Upper lobe of right lung (tissue), 1 donor: ENCODE data around the gene SSR1. TPM values are rescaled to one million over a fixed set of nuclear protein-coding genes. Genes with fewer than 3 reads are reported as not detected.

ENCODE experiments used
- ATAC-seq: fragments of 200-7000 bp; cut with Tn5 transposase; one replicate; pipeline ENCODE4 v1.9.1; 2020; ENCODE audit warnings: mild to moderate bottlenecking, moderate library complexity
- DNase-seq: peaks from one replicate; pipeline ENCODE4 v3.0.0-alpha.2; 2020
- H3K27ac ChIP-seq: fragments of 200-600 bp; one replicate; pipeline ENCODE4 v1.8.0; 2022
- H3K27me3 ChIP-seq: fragments of 200-600 bp; one replicate; pipeline ENCODE4 v1.8.0; 2022; ENCODE audit warnings: mild to moderate bottlenecking
- H3K36me3 ChIP-seq: fragments of 200-600 bp; one replicate; pipeline ENCODE4 v1.8.0; 2022
- H3K4me1 ChIP-seq: fragments of 200-600 bp; one replicate; pipeline ENCODE4 v1.8.0; 2022
- H3K4me3 ChIP-seq: fragments of 200-600 bp; one replicate; pipeline ENCODE4 v1.8.0; 2022; ENCODE audit warnings: mild to moderate bottlenecking
- H3K9me3 ChIP-seq: fragments of 200-600 bp; one replicate; pipeline ENCODE4 v1.8.0; 2022
- intact Hi-C: fragments of 100-400 bp; cut with DNase I; formaldehyde crosslinking; loops from one replicate; pipeline ENCODE4 v1.11.0; 2022
- total RNA-seq: library from RNA; stranded (reverse); fragmentation: NEBNext Ultra II Directional; extraction: Animal tissue kit (Norgen Biotek cat#: 25700); gene quantifications from one replicate; pipeline ENCODE4 v1.2.1, GENCODE V29; 2021
- TF ChIP-seq, protein P1 (sequence below): fragments of 200-600 bp; IDR thresholded peaks from one replicate; pipeline ENCODE4 v1.8.0; 2022; ENCODE audit warnings: antibody characterized with exemption
- donor health status: DM: no; HTN: yes; CAD: no; lungs with severe emphysema.

Gene SSR1
- total RNA-seq, 1 donor from 2014 or later, result 128 TPM

DNA sequence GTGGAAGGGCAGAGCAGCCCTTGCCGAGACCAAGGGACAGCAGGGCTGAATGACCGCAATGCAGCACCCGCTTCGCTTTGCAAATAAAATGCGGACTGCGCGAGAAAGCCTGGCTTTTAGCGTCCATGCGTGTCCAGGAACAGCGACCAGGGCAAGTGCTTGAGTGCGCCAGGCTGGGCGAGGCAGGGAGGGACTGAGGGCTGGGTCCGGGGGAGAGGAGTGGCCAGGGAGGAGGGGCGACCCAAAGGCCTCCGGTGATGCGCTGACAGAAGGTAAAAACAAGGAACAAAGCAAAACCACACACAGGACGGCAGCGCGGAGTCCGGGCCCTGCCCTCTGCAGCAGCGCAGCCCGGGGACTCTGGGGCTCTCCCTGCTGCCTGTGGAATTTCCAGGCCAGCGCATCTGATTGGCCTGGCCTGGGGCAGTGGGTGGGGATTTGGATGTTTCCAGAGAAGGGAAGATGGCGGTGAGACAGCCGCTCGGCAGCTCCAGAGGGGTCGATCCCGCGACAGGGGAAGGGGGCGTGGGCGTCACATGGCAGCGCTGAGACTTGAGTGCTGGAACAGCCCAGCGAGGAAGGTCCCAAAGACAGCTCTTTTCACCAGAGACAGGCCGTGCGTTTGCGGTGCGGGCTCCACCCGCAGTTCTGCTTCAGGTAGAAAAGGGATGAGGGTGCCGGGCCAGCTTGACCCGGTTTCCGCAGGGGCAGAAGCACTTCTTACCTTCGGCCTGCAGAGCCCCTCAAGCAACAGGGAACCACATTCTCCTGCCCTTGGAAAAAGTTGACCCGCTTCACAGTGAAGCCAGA is 51.8 kb downstream of the SSR1 start:
- no peaks in the 10 kb centered on the region for H3K9me3 ChIP-seq
- ATAC-seq, result peak; percentile 97
- no peaks in the 10 kb centered on the region for H3K36me3 ChIP-seq
- DNase-seq, result peak; percentile 92
- TF ChIP-seq, protein P1, sequence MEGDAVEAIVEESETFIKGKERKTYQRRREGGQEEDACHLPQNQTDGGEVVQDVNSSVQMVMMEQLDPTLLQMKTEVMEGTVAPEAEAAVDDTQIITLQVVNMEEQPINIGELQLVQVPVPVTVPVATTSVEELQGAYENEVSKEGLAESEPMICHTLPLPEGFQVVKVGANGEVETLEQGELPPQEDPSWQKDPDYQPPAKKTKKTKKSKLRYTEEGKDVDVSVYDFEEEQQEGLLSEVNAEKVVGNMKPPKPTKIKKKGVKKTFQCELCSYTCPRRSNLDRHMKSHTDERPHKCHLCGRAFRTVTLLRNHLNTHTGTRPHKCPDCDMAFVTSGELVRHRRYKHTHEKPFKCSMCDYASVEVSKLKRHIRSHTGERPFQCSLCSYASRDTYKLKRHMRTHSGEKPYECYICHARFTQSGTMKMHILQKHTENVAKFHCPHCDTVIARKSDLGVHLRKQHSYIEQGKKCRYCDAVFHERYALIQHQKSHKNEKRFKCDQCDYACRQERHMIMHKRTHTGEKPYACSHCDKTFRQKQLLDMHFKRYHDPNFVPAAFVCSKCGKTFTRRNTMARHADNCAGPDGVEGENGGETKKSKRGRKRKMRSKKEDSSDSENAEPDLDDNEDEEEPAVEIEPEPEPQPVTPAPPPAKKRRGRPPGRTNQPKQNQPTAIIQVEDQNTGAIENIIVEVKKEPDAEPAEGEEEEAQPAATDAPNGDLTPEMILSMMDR, result no peak
- peaks cover 7% of the 10 kb centered on the region for H3K4me1 ChIP-seq
- intact Hi-C loops, result no loop called here
- H3K4me3 ChIP-seq, result peak overlapping the region; percentile 69
- H3K27me3 ChIP-seq, result no peaks in the 10 kb centered on the region
- H3K27ac ChIP-seq, result peak overlapping the region; percentile 78

DNA sequence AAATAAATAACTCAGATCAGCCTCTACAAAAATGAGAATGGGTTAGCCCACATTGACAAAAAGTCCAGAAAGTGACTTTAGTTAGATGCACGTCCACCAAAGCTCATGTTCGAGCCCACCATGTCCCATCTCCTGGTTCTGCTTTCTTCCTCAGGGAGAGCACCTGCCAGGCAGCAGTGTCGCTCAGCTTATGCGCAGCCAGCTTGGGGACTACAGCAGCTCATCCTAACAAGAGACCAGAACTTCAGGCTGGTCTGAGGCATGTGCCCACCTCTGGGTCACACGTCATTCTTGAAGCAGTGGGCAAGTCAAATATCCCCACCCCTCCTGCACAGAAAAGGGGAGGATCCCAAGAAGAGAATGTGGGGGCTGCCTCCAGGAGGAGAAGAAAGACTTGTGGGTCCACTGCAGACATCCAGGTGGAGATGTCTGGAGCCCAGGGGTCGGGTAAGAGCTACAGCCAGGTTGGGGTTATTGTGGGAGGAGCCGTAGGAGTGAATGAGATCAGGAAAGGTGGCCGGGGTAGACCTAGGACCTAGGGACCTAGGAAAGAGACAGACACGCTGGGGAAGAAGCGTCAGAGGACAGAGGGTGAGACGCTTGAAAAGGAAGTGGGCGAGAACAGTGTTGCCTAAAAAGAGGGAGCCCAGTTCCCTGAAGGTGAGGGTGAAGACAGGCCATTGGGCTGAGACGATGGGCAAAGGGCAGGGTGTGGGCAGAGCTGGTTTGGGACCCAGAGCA is 52.5 kb downstream of the SSR1 start:
- intact Hi-C loops, result no loop called here
- TF ChIP-seq, protein P1, result no peak
- Histone ChIP-seq H3K36me3 (no peaks in the 10 kb centered on the region), H3K9me3 (no peaks in the 10 kb centered on the region), H3K4me3 (peak overlapping the region; percentile 69), H3K27ac (peak overlapping the region; percentile 78), H3K4me1 (peaks cover 7% of the 10 kb centered on the region), H3K27me3 (no peaks in the 10 kb centered on the region)
- no peak for DNase-seq
- ATAC-seq, result peak; percentile 29

DNA sequence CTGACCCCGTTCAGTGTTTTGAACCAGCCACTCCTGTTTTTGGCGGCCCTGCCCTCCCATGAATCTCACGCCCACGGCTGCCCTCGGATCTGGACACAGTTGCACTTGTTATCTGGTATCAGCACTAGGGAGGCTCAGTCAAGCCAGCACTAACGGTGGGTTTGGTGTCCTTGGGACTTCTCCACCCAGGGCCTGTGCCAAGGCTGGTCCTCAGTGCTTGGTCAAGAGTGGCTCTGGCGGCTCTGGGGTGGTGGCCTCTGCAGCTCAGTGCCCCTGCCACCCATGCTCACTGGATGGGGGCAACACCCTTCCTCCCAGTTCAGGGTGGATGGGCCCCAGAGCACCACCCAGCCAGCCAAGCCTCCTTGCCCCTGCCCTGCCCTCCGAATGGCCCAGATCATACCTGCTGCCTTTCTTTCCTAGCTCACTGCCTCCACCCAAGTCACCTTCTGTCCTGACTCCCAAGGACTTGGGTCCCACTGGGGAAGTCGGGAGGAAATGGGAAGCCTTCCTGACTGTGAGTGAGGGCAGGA is 54.7 kb downstream of the SSR1 start:
- TF ChIP-seq, protein P1, result no peak
- ATAC-seq, result no peak
- Histone ChIP-seq H3K4me1 (peaks cover 12% of the 10 kb centered on the region), H3K27me3 (no peaks in the 10 kb centered on the region), H3K36me3 (no peaks in the 10 kb centered on the region), H3K4me3 (no peak overlapping the region), H3K27ac (no peak overlapping the region), H3K9me3 (no peaks in the 10 kb centered on the region)
- DNase-seq, result no peak
- intact Hi-C loops, result no loop called here

DNA sequence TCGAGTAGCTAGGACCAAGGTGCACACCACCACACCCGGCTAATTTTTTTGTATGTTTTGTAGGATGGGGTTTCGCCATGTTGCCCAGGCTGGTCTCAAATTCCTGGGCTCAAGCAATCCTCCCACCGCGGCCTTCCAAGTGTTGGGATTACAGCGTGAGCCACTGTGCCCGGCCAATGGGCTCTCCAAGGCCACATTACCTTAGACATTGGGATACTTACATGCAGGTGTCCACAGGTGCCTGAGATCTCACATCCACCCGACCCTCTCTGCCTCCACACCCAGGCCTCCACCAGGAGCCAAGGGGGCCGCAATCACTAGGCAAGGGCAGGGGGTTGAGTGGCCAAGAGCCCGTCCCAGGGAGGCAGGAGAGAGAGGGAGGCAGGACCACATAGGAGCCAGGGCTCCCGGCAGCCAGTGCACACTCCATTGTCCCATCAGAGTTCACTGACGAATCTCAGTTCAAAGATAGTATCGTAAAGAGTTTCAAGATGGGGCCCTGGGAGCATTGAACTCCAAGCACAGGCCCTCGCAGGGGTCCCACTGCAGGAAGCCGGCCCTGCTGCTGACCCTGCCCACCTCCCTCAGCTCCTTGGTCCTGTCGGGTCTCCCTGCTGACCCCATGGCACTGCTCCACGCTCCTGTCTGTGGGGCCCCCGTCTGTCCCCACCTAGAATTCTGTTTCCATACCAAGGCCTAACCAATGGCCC is 55.3 kb downstream of the SSR1 start:
- H3K9me3 ChIP-seq, result no peaks in the 10 kb centered on the region
- no peaks in the 10 kb centered on the region for H3K27me3 ChIP-seq
- TF ChIP-seq, protein P1, result no peak
- H3K27ac ChIP-seq, result no peak overlapping the region
- H3K4me1 ChIP-seq, result peaks cover 12% of the 10 kb centered on the region
- intact Hi-C loops, result no loop called here
- no peaks in the 10 kb centered on the region for H3K36me3 ChIP-seq
- ATAC-seq (no peak), DNase-seq (no peak)
- H3K4me3 ChIP-seq, result no peak overlapping the region

DNA sequence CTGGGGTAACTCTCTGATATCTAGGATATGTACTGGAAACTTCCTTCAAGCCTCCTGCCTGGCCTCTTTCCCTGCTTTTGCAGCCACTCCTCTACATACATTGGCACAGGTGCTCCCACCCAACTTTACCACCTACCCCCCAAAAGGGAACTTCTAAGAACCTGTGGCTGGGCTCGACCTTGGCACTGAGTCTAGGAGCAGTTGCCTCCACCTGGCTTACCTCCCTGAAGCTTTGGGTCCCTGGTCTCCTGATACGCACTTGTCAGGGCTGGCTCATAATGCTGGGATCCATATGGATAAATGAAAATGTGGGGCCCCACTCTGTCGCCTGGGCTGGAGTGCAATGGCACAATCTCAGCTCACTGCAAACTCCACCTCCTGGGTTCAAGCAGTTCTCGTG is 56.2 kb downstream of the SSR1 start:
- no peaks in the 10 kb centered on the region for H3K27me3 ChIP-seq
- H3K4me3 ChIP-seq, result no peak overlapping the region
- TF ChIP-seq, protein P1, result no peak
- H3K9me3 ChIP-seq, result no peaks in the 10 kb centered on the region
- H3K36me3 ChIP-seq, result peaks cover 2% of the 10 kb centered on the region
- DNase-seq, result no peak
- ATAC-seq, result no peak
- peaks cover 12% of the 10 kb centered on the region for H3K4me1 ChIP-seq
- no peak overlapping the region for H3K27ac ChIP-seq
- intact Hi-C loops, result no loop called here
